A673 (cell line): ENCODE data around the gene CCAR1.

Source experiments
- CTCF ChIP-seq: fragments of 300-800, 200-600 bp; sonication (generic); conservative IDR thresholded peaks from 2 replicates; pipeline ENCODE4 v1.5.1; 2017; ENCODE audit warnings: low read depth, mild to moderate bottlenecking, antibody characterized with exemption, low read length, moderate library complexity, mixed read lengths
- EZH2 ChIP-seq: fragments of 200-600 bp; sonication (generic); IDR thresholded peaks from 2 replicates; pipeline ENCODE4 v1.6.1; 2017; ENCODE audit warnings: borderline replicate concordance, low read depth, mild to moderate bottlenecking, mixed read lengths, antibody characterized with exemption, low read length; ENCODE audit not compliant: poor library complexity, severe bottlenecking

DNA sequence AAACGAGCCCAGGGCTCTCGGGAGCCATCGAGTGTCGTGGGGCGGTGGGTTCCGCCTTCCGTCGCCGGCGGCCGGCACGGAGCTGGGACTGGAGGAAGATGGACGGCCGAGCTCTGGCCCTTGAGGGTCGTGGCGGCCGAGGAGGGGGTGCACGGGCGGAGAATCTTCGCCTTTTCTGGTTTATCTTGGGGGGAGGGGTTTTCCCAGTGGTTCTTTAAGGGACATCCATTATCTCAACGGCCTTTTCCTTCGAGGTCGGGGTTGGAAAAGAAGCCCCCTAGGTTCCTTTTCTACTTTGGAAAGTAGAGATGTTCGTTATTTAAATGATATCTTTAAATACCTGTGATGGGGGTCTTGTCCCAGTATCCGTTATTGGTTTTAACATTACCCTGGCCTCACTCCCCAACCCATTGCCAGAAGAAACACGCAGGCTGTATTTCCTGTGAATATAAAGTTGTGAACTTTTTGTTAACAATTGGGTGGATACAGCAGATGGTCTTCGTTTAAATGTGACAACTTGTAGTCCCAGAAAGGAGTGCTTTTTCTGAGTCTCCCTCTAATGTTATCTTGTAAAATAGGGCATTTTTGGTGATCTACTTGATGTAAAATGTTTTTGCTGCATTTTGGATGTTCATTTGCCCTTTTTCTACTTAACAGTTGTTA, 765 bp downstream of the CCAR1 start:
- TF ChIP-seq CTCF (no peak), EZH2 (no peak)
